DOHH2 (cell line): ENCODE results near the gene SSH2.

ENCODE experiments used
- CTCF ChIP-seq: fragments of 200-600 bp; sonication (generic); IDR thresholded peaks from one replicate; pipeline ENCODE4 v1.5.1; 2014; ENCODE audit warnings: antibody characterized with exemption, mild to moderate bottlenecking, low read depth, low read length; ENCODE audit not compliant: poor library complexity, severe bottlenecking
- EZH2phosphoT487 ChIP-seq: fragments of 200-600 bp; sonication (generic); IDR thresholded peaks from 2 replicates; pipeline ENCODE4 v1.6.1; 2017; ENCODE audit warnings: borderline replicate concordance, mild to moderate bottlenecking, antibody characterized with exemption, low read length, moderate library complexity, mixed read lengths

DNA sequence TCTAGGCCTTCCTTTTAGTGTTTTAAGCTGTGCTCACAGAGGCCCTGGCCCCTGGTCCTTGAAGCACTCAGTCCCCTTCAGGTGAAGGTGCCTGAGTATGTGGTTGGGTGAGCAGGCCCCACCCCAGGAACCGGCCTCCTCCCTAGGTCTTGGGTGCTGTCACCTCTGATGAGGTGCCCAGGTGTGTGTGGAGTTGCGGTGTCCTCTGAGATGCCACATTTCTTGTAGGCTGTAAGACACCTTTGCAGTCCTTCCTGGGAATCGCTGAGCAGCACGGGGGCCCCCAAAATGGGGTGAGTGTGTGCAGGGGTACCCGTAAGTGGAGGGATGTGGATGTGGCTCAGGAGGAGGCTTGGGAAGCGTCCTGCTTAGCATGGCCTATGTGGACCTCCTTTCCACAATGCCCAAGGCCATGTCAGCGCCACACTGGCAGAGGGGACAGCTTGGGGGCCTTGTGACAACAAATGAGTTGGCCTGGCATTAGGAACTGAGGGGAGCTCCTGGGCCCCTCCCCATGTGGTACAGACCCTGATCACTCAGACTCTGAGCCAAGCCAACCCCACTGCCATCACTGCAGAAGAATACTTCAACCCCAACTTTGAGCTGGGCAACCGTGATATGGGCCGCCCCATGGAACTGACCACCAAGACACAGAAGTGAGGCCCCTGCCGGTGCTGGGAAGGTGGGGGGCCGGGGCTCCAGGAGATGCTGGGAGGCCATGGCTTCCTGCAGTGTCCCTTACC is 318.5 kb downstream of the SSH2 start:
- TF ChIP-seq CTCF (no peak), EZH2phosphoT487 (no peak)
